GM18909 (cell line): ENCODE data around the gene TTC28.
"Not testable (repeated sequence)": the region's sequence is repeated elsewhere in the genome, so short reads cannot be mapped to it uniquely, and the experiment has no call there.

ENCODE experiments used
- ATAC-seq: cut with Tn5 transposase; IDR thresholded peaks from one replicate; pipeline ENCODE4 v1.9.1; 2021; ENCODE audit warnings: mild to moderate bottlenecking; ENCODE audit not compliant: unreplicated experiment, poor library complexity

TTC28 gene

DNA sequence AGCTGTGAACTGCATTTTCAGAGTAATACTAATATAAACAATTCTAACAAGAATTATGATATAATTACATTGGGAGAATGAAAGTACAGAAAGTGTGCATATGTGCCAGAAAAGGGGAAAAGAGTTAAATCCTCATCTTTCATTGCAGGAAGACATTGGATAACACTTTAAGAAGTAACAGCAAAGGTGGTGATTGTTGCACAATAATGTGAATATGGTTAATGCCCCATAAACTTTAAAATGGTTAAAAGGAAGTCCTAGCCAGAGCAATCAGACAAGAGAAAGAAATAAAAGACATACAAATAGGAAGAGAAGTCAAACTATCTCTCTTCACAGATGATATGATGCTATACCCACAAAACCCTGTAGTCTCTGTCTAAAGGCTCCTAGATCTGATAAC, 111.5 kb downstream of the TTC28 start:
- no peak for ATAC-seq

GRCh38 chr22:28566920-28567499, 112.6 kb downstream of the TTC28 start:
- ATAC-seq: not testable (repeated sequence)

GRCh38 chr22:28563636-28564035, 116.0 kb downstream of the TTC28 start:
- no peak for ATAC-seq

- ATAC-seq: no peak
These were observed 117.3 kb downstream of the TTC28 start for GRCh38 chr22:28562324-28562723.

GRCh38 chr22:28560743-28561101, 118.9 kb downstream of the TTC28 start:
- not testable (repeated sequence) for ATAC-seq

DNA sequence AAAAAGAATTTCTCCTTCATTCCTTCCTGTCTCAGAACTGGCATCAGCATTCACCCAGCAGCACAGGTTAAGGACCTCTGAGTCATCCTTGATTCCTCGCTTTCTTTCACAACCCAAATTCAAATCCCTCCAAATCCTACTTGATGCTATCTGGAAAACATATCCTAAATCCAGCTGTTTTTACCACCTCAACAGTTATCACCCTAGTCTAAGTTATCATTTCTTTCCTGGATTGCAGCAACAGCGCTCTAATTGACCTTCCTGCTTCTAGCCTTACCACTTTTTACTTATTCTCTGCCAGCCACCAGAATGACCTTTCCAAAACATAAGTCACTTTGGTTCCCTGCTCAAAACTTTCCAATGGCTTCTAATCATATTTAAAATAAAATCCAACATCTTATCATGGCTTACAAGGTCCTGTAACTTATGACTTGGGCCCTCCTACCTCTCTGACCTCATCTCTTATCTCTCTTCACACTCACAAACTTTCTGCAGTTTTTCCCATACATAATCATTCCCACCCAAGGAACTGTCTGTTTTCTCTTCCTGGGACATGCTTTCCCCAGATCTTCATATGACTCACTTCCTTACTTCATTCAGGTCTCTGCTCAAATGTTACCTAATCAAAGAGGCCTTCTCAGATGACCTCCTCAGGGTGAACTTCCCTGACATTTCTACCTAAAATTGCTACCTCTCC, 119.4 kb downstream of the TTC28 start:
- no peak for ATAC-seq

GRCh38 chr22:28557184-28557583, 122.5 kb downstream of the TTC28 start:
- ATAC-seq: no peak

GRCh38 chr22:28553108-28553866, 126.4 kb downstream of the TTC28 start:
- ATAC-seq: not testable (repeated sequence)

DNA sequence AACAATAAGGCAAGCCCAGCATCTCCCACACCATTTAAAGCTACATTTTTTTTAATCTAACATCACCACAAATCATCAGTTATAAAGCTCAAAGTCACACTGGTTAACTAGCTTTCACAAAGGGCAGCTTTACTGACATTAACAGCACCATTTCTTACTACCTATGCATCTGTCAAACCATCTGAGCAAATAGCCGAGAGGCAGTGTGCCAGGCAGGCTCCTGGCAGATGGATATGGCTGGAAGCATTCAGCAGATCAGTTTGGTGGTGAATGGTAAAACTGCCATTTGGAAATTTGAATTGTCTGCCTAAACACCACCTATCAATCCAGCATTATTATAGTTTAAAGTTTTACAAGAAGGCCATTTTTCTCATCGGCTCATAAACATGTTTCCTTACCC, 131.2 kb downstream of the TTC28 start:
- ATAC-seq: no peak

- no peak for ATAC-seq
These were observed 132.4 kb downstream of the TTC28 start for GRCh38 chr22:28547132-28547842.

- ATAC-seq: no peak
These were observed 135.2 kb downstream of the TTC28 start for GRCh38 chr22:28544431-28544868.

- ATAC-seq: no peak
These were observed 136.5 kb downstream of the TTC28 start for GRCh38 chr22:28542980-28543621.

DNA sequence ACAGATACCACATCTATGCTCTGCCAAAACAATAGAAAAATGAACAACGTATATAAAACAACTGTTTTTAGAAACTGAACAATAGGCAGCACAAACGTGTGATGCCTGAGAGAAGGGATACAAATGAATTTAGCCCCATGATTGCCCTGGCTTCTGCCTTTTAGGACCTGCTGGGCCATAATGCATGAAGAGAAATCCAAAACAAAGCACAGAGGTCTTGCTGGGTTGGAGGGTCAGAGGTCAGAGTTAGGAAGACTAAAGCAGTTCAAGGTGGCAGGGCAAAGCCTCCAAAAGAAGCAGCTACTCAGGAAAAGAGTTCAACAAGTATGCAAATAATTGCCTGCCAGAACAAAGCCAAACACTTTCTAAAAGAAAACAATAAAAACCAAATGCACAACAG, 138.5 kb downstream of the TTC28 start:
- no peak for ATAC-seq

- ATAC-seq: no peak
These were observed 140.7 kb downstream of the TTC28 start for GRCh38 chr22:28538922-28539321.

DNA sequence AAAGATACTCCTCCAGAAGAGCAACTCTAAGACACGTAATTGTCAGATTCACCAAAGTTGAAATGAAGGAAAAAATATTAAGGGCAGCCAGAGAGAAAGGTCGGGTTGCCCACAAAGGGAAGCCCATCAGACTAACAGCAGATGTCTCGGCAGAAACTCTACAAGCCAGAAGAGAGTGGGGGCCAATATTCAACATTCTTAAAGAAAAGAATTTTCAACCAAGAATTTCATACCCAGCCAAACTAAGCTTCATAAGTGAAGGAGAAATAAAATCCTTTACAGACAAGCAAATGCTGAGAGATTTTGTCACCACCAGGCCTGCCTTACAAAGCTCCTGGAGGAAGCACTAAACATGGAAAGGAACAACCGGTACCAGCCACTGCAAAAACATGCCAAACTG, 149.1 kb downstream of the TTC28 start:
- ATAC-seq: not testable (repeated sequence)

GRCh38 chr22:28529144-28529543, 150.5 kb downstream of the TTC28 start:
- not testable (repeated sequence) for ATAC-seq

GRCh38 chr22:28521451-28521850, 158.2 kb downstream of the TTC28 start:
- ATAC-seq: no peak

GRCh38 chr22:28514321-28514821, 165.3 kb downstream of the TTC28 start:
- ATAC-seq: no peak

- ATAC-seq: not testable (repeated sequence)
These were observed 167.3 kb downstream of the TTC28 start for GRCh38 chr22:28512387-28512786.

GRCh38 chr22:28507896-28508295, 171.7 kb downstream of the TTC28 start:
- no peak for ATAC-seq
